ENCODE results near the gene MAPK8IP1.

DNA sequence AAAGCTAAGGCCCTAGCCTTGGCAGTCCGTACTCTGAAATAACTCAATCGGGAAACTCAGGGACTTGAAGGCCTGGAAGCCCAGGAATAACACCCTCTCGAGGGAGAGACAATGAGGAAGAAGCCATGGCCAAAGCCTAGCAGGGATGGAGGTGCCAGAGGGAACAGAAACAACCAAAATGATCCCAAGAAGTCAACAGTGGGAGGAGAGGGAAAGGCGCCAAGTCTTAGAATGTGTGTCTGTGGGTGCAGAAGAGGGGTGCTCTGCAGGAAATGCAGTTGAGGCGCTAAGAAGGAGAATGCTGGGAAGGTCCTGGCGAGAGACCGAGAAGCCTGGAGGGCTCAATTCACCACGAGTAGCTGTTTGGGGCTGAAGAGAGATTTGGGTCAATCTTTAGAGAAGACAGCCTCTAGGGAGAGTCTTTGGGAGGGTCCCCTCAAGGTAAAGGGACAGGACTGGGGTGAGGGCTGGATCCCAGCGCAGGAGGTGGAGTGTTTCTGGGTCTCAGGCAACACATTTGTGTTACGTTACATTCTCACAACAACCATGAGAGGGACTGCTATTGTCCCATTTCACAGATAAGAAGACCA lies 760 bp upstream of the MAPK8IP1 start:
- TF ChIP-seq, protein P1, sequence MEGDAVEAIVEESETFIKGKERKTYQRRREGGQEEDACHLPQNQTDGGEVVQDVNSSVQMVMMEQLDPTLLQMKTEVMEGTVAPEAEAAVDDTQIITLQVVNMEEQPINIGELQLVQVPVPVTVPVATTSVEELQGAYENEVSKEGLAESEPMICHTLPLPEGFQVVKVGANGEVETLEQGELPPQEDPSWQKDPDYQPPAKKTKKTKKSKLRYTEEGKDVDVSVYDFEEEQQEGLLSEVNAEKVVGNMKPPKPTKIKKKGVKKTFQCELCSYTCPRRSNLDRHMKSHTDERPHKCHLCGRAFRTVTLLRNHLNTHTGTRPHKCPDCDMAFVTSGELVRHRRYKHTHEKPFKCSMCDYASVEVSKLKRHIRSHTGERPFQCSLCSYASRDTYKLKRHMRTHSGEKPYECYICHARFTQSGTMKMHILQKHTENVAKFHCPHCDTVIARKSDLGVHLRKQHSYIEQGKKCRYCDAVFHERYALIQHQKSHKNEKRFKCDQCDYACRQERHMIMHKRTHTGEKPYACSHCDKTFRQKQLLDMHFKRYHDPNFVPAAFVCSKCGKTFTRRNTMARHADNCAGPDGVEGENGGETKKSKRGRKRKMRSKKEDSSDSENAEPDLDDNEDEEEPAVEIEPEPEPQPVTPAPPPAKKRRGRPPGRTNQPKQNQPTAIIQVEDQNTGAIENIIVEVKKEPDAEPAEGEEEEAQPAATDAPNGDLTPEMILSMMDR (IDR thresholded peaks at IDR 0.05) = no peak
- no peak for TF ChIP-seq POLR2A (IDR thresholded peaks at IDR 0.05)
